Measurements from ENCODE around the gene NR4A1.

NR4A1 gene

GRCh38 chr12:52019113-52019770 is 32.0 kb upstream of the NR4A1 start:
- no peak for DNase-seq

- DNase-seq: peak; percentile 64 to 66
Measured at GRCh38 chr12:52020539-52021336, 30.5 kb upstream of the NR4A1 start.

- DNase-seq: no peak
Measured at GRCh38 chr12:52022841-52023181, 28.4 kb upstream of the NR4A1 start.

GRCh38 chr12:52023182-52023975 is 27.9 kb upstream of the NR4A1 start:
- peak; percentile 89 to 92 for DNase-seq

GRCh38 chr12:52023976-52024688 is 27.1 kb upstream of the NR4A1 start:
- DNase-seq: no peak

- peak; percentile 32 to 33 for DNase-seq
Measured at GRCh38 chr12:52024845-52025230, 26.4 kb upstream of the NR4A1 start.

GRCh38 chr12:52026263-52026662 is 25.0 kb upstream of the NR4A1 start:
- no peak for DNase-seq

- no peak for DNase-seq
Measured at GRCh38 chr12:52027085-52027843, 24.0 kb upstream of the NR4A1 start.

- no peak for DNase-seq
Measured at GRCh38 chr12:52029685-52030084, 21.6 kb upstream of the NR4A1 start.

GRCh38 chr12:52032446-52032803 is 18.8 kb upstream of the NR4A1 start:
- no peak for DNase-seq

GRCh38 chr12:52032804-52033445 is 18.3 kb upstream of the NR4A1 start:
- peak; percentile 84 to 86 for DNase-seq

GRCh38 chr12:52033446-52034140 is 17.6 kb upstream of the NR4A1 start:
- no peak for DNase-seq

GRCh38 chr12:52035190-52035589 is 16.1 kb upstream of the NR4A1 start:
- no peak for DNase-seq

GRCh38 chr12:52035926-52036325 is 15.3 kb upstream of the NR4A1 start:
- no peak for DNase-seq

- DNase-seq: peak; percentile 87 to 89
Measured at GRCh38 chr12:52036587-52037171, 14.6 kb upstream of the NR4A1 start.

- no peak for DNase-seq
Measured at GRCh38 chr12:52037248-52037861, 13.9 kb upstream of the NR4A1 start.

GRCh38 chr12:52038447-52038846 is 12.8 kb upstream of the NR4A1 start:
- DNase-seq: no peak

- no peak for DNase-seq
Measured at GRCh38 chr12:52041035-52041434, 10.2 kb upstream of the NR4A1 start.

- DNase-seq: no peak
Measured at GRCh38 chr12:52041695-52042123, 9.5 kb upstream of the NR4A1 start.

GRCh38 chr12:52042706-52043385 is 8.4 kb upstream of the NR4A1 start:
- DNase-seq: no peak
